HepG2 (cell line): ENCODE data around the gene ELAC1. TPM values are rescaled to one million over a fixed set of nuclear protein-coding genes. Genes with fewer than 3 reads are reported as not detected.

Experiments
- BATF2 ChIP-seq: sonication (generic); formaldehyde crosslinking; IDR thresholded peaks from 2 replicates; pipeline ENCODE4 v1.8.0; 2022; ENCODE audit warnings: mild to moderate bottlenecking, missing genetic modification reagents, moderate library complexity
- BRD4 ChIP-seq: sonication (generic); formaldehyde crosslinking; IDR thresholded peaks from 2 replicates; pipeline ENCODE4 v1.4.0; 2020; ENCODE audit warnings: missing genetic modification reagents
- GLI4 ChIP-seq: sonication (generic); formaldehyde crosslinking; IDR thresholded peaks from 2 replicates; pipeline ENCODE4 v1.5.1; 2020; ENCODE audit warnings: missing genetic modification reagents, mild to moderate bottlenecking, moderate library complexity, borderline replicate concordance
- HOXA9 ChIP-seq: sonication (generic); formaldehyde crosslinking; IDR thresholded peaks from 2 replicates; pipeline ENCODE4 v1.8.1; 2022; ENCODE audit warnings: missing genetic modification reagents, mild to moderate bottlenecking, moderate library complexity, borderline replicate concordance
- MEIS2 ChIP-seq: sonication (generic); formaldehyde crosslinking; IDR thresholded peaks from 2 replicates; pipeline ENCODE4 v1.9.0; 2021; ENCODE audit warnings: mild to moderate bottlenecking, missing genetic modification reagents
- MXD1 ChIP-seq: sonication (generic); formaldehyde crosslinking; IDR thresholded peaks from 2 replicates; pipeline ENCODE4 v1.4.0; 2020; ENCODE audit warnings: mild to moderate bottlenecking, missing genetic modification reagents
- POGZ ChIP-seq: sonication (generic); formaldehyde crosslinking; IDR thresholded peaks from 2 replicates; pipeline ENCODE4 v1.4.0; 2020; ENCODE audit warnings: mild to moderate bottlenecking, missing genetic modification reagents
- TBL1XR1 ChIP-seq: fragments of 150-350 bp; IDR thresholded peaks from 2 replicates; pipeline ENCODE4 v1.6.1; 2014; ENCODE audit warnings: borderline replicate concordance, low read length; ENCODE audit not compliant: partially characterized antibody
- ZBTB25 ChIP-seq: IDR thresholded peaks from 2 replicates; pipeline ENCODE4 v1.6.1; 2018; ENCODE audit warnings: missing genetic modification reagents
- ZNF264 ChIP-seq: sonication (generic); formaldehyde crosslinking; IDR thresholded peaks from 2 replicates; pipeline ENCODE4 v1.4.0; 2020; ENCODE audit warnings: missing genetic modification reagents
- ZNF562 ChIP-seq: sonication (generic); formaldehyde crosslinking; IDR thresholded peaks from 2 replicates; pipeline ENCODE4 v1.8.0; 2022; ENCODE audit warnings: missing genetic modification reagents, borderline replicate concordance
- ZNF672 ChIP-seq: sonication (generic); formaldehyde crosslinking; IDR thresholded peaks from 2 replicates; pipeline ENCODE4 v1.8.1; 2022; ENCODE audit warnings: missing genetic modification reagents
- ZNF768 ChIP-seq: sonication (generic); formaldehyde crosslinking; IDR thresholded peaks from 2 replicates; pipeline ENCODE4 v1.4.0; 2020; ENCODE audit warnings: missing genetic modification reagents
- ZNF788 ChIP-seq: sonication (generic); formaldehyde crosslinking; IDR thresholded peaks from 2 replicates; pipeline ENCODE4 v1.5.0; 2020; ENCODE audit warnings: mild to moderate bottlenecking, missing genetic modification reagents, borderline replicate concordance
- ZSCAN29 ChIP-seq: sonication (generic); formaldehyde crosslinking; conservative IDR thresholded peaks from 2 replicates; pipeline ENCODE4 v1.4.0; 2020; ENCODE audit warnings: mild to moderate bottlenecking, missing genetic modification reagents
- polyA plus RNA-seq, 8 experiments: library from polyadenylated mRNA; depleted of rRNA in 3 of 8; stranded (reverse) in 7 of 8; unstranded in 1 of 8; fragments of >200 nt; fragmentation: Illumina TruSeq in 4 of 8; extraction: Trizol in 4 of 8; gene quantifications; 2 replicates each; pipeline versions ENCODE4 v1.2.1 to v1.2.3, GENCODE V29; 2011 to 2016; ENCODE audit warnings: low read depth in 4 of 8, missing spikeins in 1 of 8, mixed read lengths in 1 of 8; ENCODE audit not compliant: insufficient read depth in 1 of 8
- total RNA-seq, 5 experiments: library from RNA; depleted of rRNA; stranded (reverse); fragments of >200 nt; fragmentation: Illumina TruSeq; extraction: Trizol; gene quantifications; 2 replicates each; pipeline ENCODE4 v1.2.3, GENCODE V29; 2016; ENCODE audit warnings: low read depth in 1 of 5
- TF ChIP-seq, protein P1 (sequence below): sonication (generic); formaldehyde crosslinking; IDR thresholded peaks from 2 replicates; pipeline ENCODE4 v1.4.0; 2020; ENCODE audit warnings: mild to moderate bottlenecking, missing genetic modification reagents
- TF ChIP-seq, protein P2 (sequence below): sonication (generic); formaldehyde crosslinking; IDR thresholded peaks from 2 replicates; pipeline ENCODE4 v1.5.0; 2020; ENCODE audit warnings: mild to moderate bottlenecking, missing genetic modification reagents
- TF ChIP-seq, protein P3 (sequence below): sonication (generic); formaldehyde crosslinking; conservative IDR thresholded peaks from 2 replicates; pipeline ENCODE4 v1.8.0; 2022; ENCODE audit warnings: low read depth, missing genetic modification reagents

ELAC1 gene
- total and polyA plus RNA-seq, 2 of the 13 experiments (the other 11 are each of a cell fraction or from before 2014, with no cell fraction given): 1.9 to 3.6 TPM

- TF ChIP-seq ZNF768 (CRISPR knock-in tag): peak; percentile 63; the same call in 1 of the 2 replicates
- peak; percentile 61; the same call in 1 of the 2 replicates for TF ChIP-seq ZBTB25 (CRISPR knock-in tag)
- TF ChIP-seq, protein P1, sequence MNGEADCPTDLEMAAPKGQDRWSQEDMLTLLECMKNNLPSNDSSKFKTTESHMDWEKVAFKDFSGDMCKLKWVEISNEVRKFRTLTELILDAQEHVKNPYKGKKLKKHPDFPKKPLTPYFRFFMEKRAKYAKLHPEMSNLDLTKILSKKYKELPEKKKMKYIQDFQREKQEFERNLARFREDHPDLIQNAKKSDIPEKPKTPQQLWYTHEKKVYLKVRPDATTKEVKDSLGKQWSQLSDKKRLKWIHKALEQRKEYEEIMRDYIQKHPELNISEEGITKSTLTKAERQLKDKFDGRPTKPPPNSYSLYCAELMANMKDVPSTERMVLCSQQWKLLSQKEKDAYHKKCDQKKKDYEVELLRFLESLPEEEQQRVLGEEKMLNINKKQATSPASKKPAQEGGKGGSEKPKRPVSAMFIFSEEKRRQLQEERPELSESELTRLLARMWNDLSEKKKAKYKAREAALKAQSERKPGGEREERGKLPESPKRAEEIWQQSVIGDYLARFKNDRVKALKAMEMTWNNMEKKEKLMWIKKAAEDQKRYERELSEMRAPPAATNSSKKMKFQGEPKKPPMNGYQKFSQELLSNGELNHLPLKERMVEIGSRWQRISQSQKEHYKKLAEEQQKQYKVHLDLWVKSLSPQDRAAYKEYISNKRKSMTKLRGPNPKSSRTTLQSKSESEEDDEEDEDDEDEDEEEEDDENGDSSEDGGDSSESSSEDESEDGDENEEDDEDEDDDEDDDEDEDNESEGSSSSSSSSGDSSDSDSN: peak; percentile 50; the same call in 1 of the 2 replicates
- no peak for TF ChIP-seq ZNF672 (CRISPR knock-in tag)
- TF ChIP-seq MEIS2 (CRISPR knock-in tag): no peak; the same call in 1 of the 2 replicates
- TF ChIP-seq BRD4 (CRISPR knock-in tag): no peak; the same call in 1 of the 2 replicates
- TF ChIP-seq POGZ: peak; percentile 25; the same call in 1 of the 2 replicates
- TF ChIP-seq, protein P2, sequence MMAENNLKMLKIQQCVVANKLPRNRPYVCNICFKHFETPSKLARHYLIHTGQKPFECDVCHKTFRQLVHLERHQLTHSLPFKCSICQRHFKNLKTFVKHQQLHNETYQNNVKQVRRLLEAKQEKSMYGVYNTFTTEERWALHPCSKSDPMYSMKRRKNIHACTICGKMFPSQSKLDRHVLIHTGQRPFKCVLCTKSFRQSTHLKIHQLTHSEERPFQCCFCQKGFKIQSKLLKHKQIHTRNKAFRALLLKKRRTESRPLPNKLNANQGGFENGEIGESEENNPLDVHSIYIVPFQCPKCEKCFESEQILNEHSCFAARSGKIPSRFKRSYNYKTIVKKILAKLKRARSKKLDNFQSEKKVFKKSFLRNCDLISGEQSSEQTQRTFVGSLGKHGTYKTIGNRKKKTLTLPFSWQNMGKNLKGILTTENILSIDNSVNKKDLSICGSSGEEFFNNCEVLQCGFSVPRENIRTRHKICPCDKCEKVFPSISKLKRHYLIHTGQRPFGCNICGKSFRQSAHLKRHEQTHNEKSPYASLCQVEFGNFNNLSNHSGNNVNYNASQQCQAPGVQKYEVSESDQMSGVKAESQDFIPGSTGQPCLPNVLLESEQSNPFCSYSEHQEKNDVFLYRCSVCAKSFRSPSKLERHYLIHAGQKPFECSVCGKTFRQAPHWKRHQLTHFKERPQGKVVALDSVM (CRISPR knock-in tag): peak; percentile 29; the same call in 1 of the 2 replicates
- TF ChIP-seq MXD1 (CRISPR knock-in tag): peak; percentile 62
- TF ChIP-seq ZNF562: no peak
- TF ChIP-seq BATF2 (CRISPR knock-in tag): no peak
- 0 out of 2 replicates have a peak, but pooled peaks have one; percentile 46 for TF ChIP-seq ZNF788
- TF ChIP-seq GLI4 (CRISPR knock-in tag): no peak; the same call in 1 of the 2 replicates
- TF ChIP-seq ZNF264 (CRISPR knock-in tag): 0 out of 2 replicates have a peak, but pooled peaks have one; percentile 35
- TF ChIP-seq, protein P3, sequence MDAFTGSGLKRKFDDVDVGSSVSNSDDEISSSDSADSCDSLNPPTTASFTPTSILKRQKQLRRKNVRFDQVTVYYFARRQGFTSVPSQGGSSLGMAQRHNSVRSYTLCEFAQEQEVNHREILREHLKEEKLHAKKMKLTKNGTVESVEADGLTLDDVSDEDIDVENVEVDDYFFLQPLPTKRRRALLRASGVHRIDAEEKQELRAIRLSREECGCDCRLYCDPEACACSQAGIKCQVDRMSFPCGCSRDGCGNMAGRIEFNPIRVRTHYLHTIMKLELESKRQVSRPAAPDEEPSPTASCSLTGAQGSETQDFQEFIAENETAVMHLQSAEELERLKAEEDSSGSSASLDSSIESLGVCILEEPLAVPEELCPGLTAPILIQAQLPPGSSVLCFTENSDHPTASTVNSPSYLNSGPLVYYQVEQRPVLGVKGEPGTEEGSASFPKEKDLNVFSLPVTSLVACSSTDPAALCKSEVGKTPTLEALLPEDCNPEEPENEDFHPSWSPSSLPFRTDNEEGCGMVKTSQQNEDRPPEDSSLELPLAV (CRISPR knock-in tag): 0 out of 2 replicates have a peak, but pooled peaks have one; percentile 19
- peak; percentile 6 for TF ChIP-seq TBL1XR1
- 0 out of 2 replicates have a peak, but pooled peaks have one; percentile 57 for TF ChIP-seq HOXA9 (CRISPR knock-in tag)
- TF ChIP-seq ZSCAN29: peak; percentile 63
These were observed 62.1 kb downstream of the ELAC1 start, which contains the start of gene SMAD4 (continued) for GRCh38 chr18:51029694-51030536.
